H1 (cell line): ENCODE measurements around the gene SMG1. TPM values are rescaled to one million over a fixed set of nuclear protein-coding genes. Genes with fewer than 3 reads are reported as not detected.
"Not testable (repeated sequence)": the region's sequence is repeated elsewhere in the genome, so short reads cannot be mapped to it uniquely, and the experiment has no call there.

Experiments used
- CTCF ChIA-PET: fragments of 300-600 bp; sonication (Branson Sonifier 250); formaldehyde crosslinking; loops from one replicate; lab custom pipeline; 2021; ENCODE audit not compliant: partially characterized antibody; lab: Charles Lee
- POLR2A ChIA-PET: fragments of 300-600 bp; sonication (Branson Sonifier 250); formaldehyde crosslinking; loops from one replicate; lab custom pipeline; 2021; ENCODE audit warnings: inconsistent platforms; ENCODE audit not compliant: partially characterized antibody; lab: Charles Lee
- DNase-seq, 2 experiments: peaks; one replicate each; pipeline versions ENCODE4 v3.0.0 to v3.0.0-alpha.2; 2010 to 2022; ENCODE audit warnings: low spot score in 2 of 2, low read depth in 1 of 2, mixed read lengths in 1 of 2
- FAIRE-seq: peaks from 2 replicates; lab custom pipeline; 2011; peaks lifted over from hg19 to GRCh38; lab: Jason Lieb, UNC
- H2AFZ ChIP-seq: 2 replicates; pipeline ENCODE4 v1.8.1; 2012; ENCODE audit warnings: low read length, inconsistent platforms
- H2AK5ac ChIP-seq: 2 replicates; pipeline ENCODE4 v1.6.1; 2013; ENCODE audit warnings: low read depth, low read length
- H2BK120ac ChIP-seq: replicated peaks from 2 replicates; pipeline ENCODE3; 2013; ENCODE audit warnings: low read depth, low read length, inconsistent platforms
- H2BK12ac ChIP-seq: 2 replicates; pipeline ENCODE4 v1.6.1; 2013; ENCODE audit warnings: low read depth, low read length
- H2BK15ac ChIP-seq: 2 replicates; pipeline ENCODE4 v1.6.1; 2013; ENCODE audit warnings: low read length
- H2BK20ac ChIP-seq: 2 replicates; pipeline ENCODE4 v1.6.1; 2013; ENCODE audit warnings: low read length
- H2BK5ac ChIP-seq: 2 replicates; pipeline ENCODE4 v1.6.1; 2013; ENCODE audit warnings: low read depth, low read length
- H3K14ac ChIP-seq: 2 replicates; pipeline ENCODE4 v1.6.1; 2013; ENCODE audit warnings: inconsistent platforms; ENCODE audit not compliant: insufficient read length
- H3K18ac ChIP-seq: 2 replicates; pipeline ENCODE4 v1.6.1; 2013; ENCODE audit warnings: low read length; ENCODE audit errors: extremely low read depth
- H3K23ac ChIP-seq: 2 replicates; pipeline ENCODE4 v1.6.1; 2013; ENCODE audit warnings: inconsistent platforms; ENCODE audit not compliant: insufficient read length
- H3K23me2 ChIP-seq: 2 replicates; pipeline ENCODE4 v1.6.1; 2013; ENCODE audit warnings: low read depth, low read length
- H3K27ac ChIP-seq: 2 replicates; pipeline ENCODE4 v1.6.1; 2011; ENCODE audit warnings: low read depth, low read length, inconsistent platforms
- H3K27me3 ChIP-seq, 4 experiments: replicated peaks in 1 of 4; 1 replicate in 1 of 4; 2 replicates in 3 of 4; pipeline versions ENCODE4 v1.6.1 to v1.8.1; 2011 to 2013; ENCODE audit warnings: low read length in 3 of 4, mild to moderate bottlenecking in 3 of 4, inconsistent platforms in 2 of 4, mixed read lengths in 2 of 4, moderate library complexity in 1 of 4; ENCODE audit not compliant: control insufficient read depth in 3 of 4, insufficient read depth in 3 of 4; ENCODE audit errors: extremely low read depth in 1 of 4
- H3K36me3 ChIP-seq, 4 experiments: 2 replicates each; pipeline versions ENCODE4 v1.6.1 to v1.8.1; 2011 to 2013; ENCODE audit warnings: mild to moderate bottlenecking in 4 of 4, low read length in 3 of 4, moderate library complexity in 2 of 4, control low read depth in 1 of 4, inconsistent platforms in 1 of 4; ENCODE audit not compliant: insufficient read depth in 4 of 4, control insufficient read depth in 2 of 4
- H3K4ac ChIP-seq: replicated peaks from 2 replicates; pipeline ENCODE3; 2013; ENCODE audit warnings: low read length, low read depth, mixed read lengths, inconsistent platforms; ENCODE audit not compliant: insufficient read length
- H3K4me1 ChIP-seq, 4 experiments: replicated peaks in 1 of 4; 1 replicate in 1 of 4; 2 replicates in 3 of 4; pipeline versions ENCODE4 v1.6.1 to v1.8.1; 2011 to 2013; ENCODE audit warnings: low read length in 3 of 4, inconsistent platforms in 2 of 4, mixed read lengths in 1 of 4; ENCODE audit not compliant: insufficient read depth in 4 of 4, control insufficient read depth in 3 of 4
- H3K4me2 ChIP-seq, 2 experiments: 2 replicates each; pipeline versions ENCODE4 v1.6.1 to v1.8.1; 2011 to 2013; ENCODE audit warnings: low read depth in 2 of 2, low read length in 2 of 2, control low read depth in 1 of 2, inconsistent platforms in 1 of 2, mild to moderate bottlenecking in 1 of 2; ENCODE audit not compliant: insufficient read depth in 1 of 2
- H3K4me3 ChIP-seq, 4 experiments: fragments of 200-600, 300-600 bp in 1 of 4; sonication (generic), shearing (Covaris generic), sonication (Bioruptor Twin) in 1 of 4; 2 replicates each; pipeline versions ENCODE4 v1.5.1 to v1.8.1; 2011 to 2016; ENCODE audit warnings: low read length in 4 of 4, low read depth in 3 of 4, control low read depth in 2 of 4, inconsistent platforms in 2 of 4, mild to moderate bottlenecking in 2 of 4, mixed read lengths in 1 of 4, moderate library complexity in 1 of 4; ENCODE audit not compliant: insufficient read depth in 2 of 4; ENCODE audit errors: extremely low read depth in 1 of 4
- H3K56ac ChIP-seq: replicated peaks from 2 replicates; pipeline ENCODE3; 2013; ENCODE audit warnings: low read depth, mild to moderate bottlenecking, mixed read lengths, low read length, inconsistent platforms; ENCODE audit not compliant: insufficient read length
- H3K79me1 ChIP-seq: 2 replicates; pipeline ENCODE4 v1.6.1; 2013; ENCODE audit warnings: low read depth, low read length, control low read depth
- H3K79me2 ChIP-seq, 2 experiments: 2 replicates each; pipeline versions ENCODE4 v1.6.1 to v1.8.1; 2012 to 2013; ENCODE audit warnings: low read length in 2 of 2, mild to moderate bottlenecking in 2 of 2, inconsistent platforms in 1 of 2; ENCODE audit not compliant: insufficient read depth in 2 of 2, control insufficient read depth in 1 of 2
- H3K9ac ChIP-seq, 4 experiments: replicated peaks in 1 of 4; 1 replicate in 1 of 4; 2 replicates in 3 of 4; pipeline versions ENCODE4 v1.6.1 to v1.8.1; 2011 to 2013; ENCODE audit warnings: low read depth in 3 of 4, low read length in 3 of 4, control low read depth in 2 of 4, mild to moderate bottlenecking in 2 of 4, moderate library complexity in 2 of 4, inconsistent platforms in 1 of 4; ENCODE audit errors: extremely low read depth in 1 of 4
- H3K9me3 ChIP-seq, 2 experiments: 2 replicates each; pipeline versions ENCODE4 v1.6.1 to v1.8.1; 2012 to 2013; ENCODE audit warnings: mild to moderate bottlenecking in 2 of 2, moderate library complexity in 2 of 2, control low read depth in 1 of 2, inconsistent platforms in 1 of 2, low read depth in 1 of 2, low read length in 1 of 2, mixed read lengths in 1 of 2; ENCODE audit not compliant: insufficient read depth in 2 of 2
- H4K20me1 ChIP-seq, 2 experiments: replicated peaks in 1 of 2; 2 replicates each; pipeline versions ENCODE3 to v1.8.1; 2011 to 2013; ENCODE audit warnings: inconsistent platforms in 2 of 2, low read length in 2 of 2, mild to moderate bottlenecking in 1 of 2; ENCODE audit not compliant: insufficient read depth in 2 of 2, control insufficient read depth in 1 of 2
- H4K5ac ChIP-seq: 2 replicates; pipeline ENCODE4 v1.6.1; 2013; ENCODE audit warnings: low read length, low read depth, mixed read lengths, inconsistent platforms; ENCODE audit not compliant: insufficient read length
- H4K8ac ChIP-seq: 2 replicates; pipeline ENCODE4 v1.8.0; 2013; ENCODE audit warnings: mild to moderate bottlenecking, moderate library complexity, low read length, inconsistent platforms; ENCODE audit not compliant: insufficient read depth; ENCODE audit errors: extremely low read depth
- H4K91ac ChIP-seq: replicated peaks from 2 replicates; pipeline ENCODE3; 2013; ENCODE audit warnings: low read length, mixed read lengths, inconsistent platforms; ENCODE audit not compliant: insufficient read length
- WGBS, 2 experiments: shearing (Covaris generic) in 1 of 2; methylation state at CpG; one replicate each; pipeline versions ENCODE4 v1.1.6 to v1.1.7; 2013 to 2015; ENCODE audit warnings: low lambda C conversion rate in 2 of 2, mixed read lengths in 2 of 2, inconsistent platforms in 1 of 2, low coverage in 1 of 2, missing lambda C conversion rate in 1 of 2; ENCODE audit not compliant: insufficient replicate concordance in 2 of 2, insufficient coverage in 1 of 2, insufficient read length in 1 of 2; ENCODE audit errors: extremely low coverage in 1 of 2, missing lambda C conversion rate in 1 of 2; 5-methylcytosine and 5-hydroxymethylcytosine counted together
- polyA plus RNA-seq, 7 experiments: library from polyadenylated mRNA; depleted of rRNA in 3 of 7; stranded (reverse) in 5 of 7; unstranded in 2 of 7; fragments of >200 nt in 5 of 7; fragments of 200-250 nt in 2 of 7; gene quantifications; 1 replicate in 5 of 7; 2 replicates in 1 of 7; 4 replicates in 1 of 7; pipeline versions ENCODE4 v1.2.1 to v1.2.3, GENCODE V29; 2011 to 2013; ENCODE audit warnings: missing spikeins in 2 of 7, mixed read lengths in 2 of 7
- total RNA-seq: library from RNA; stranded (reverse); fragmentation: NEBNext Ultra II Directional; extraction: Animal tissue kit (Norgen Biotek cat#: 25700); gene quantifications from 2 replicates; pipeline ENCODE4 v1.2.1, GENCODE V29; 2021

Gene SMG1
- total and polyA plus RNA-seq, 2 of the 8 experiments (the other 6 are each of a cell fraction or from before 2014, with no cell fraction given), result 14.9 to 90.6 TPM

DNA sequence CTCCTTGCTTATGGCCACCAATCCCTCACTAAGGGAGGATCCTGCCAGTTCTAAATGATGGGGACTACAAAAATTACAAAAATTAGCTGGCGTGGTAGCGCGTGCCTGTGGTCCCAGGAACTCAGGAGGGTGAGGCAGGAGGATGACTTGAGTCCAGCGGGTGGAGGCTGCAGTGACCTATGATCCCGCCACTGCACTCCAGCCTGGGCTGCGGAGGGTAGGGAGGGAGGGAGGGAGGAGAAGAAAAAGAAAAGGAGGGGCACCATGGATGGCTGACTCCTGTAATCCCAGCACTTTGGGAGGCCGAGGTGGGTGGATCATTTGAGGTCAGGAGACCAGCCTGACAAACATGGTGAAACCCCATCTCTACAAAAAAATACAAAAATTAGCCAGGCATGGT is 1.9 kb upstream of the SMG1 start:
- H3K27me3 ChIP-seq, H3K23ac ChIP-seq, H3K4me1 ChIP-seq, H2BK5ac ChIP-seq, H3K4me3 ChIP-seq, H2AFZ ChIP-seq, H2BK12ac ChIP-seq, H2AK5ac ChIP-seq, H3K36me3 ChIP-seq, H3K9ac ChIP-seq, H3K9me3 ChIP-seq, H2BK20ac ChIP-seq, H3K79me1 ChIP-seq, FAIRE-seq, H3K4me2 ChIP-seq, H2BK15ac ChIP-seq, H3K14ac ChIP-seq, POLR2A ChIA-PET, H4K5ac ChIP-seq, H4K8ac ChIP-seq, CTCF ChIA-PET, H3K4ac ChIP-seq, H3K23me2 ChIP-seq, H4K20me1 ChIP-seq, H3K27ac ChIP-seq, H3K18ac ChIP-seq, DNase-seq, H3K56ac ChIP-seq, H4K91ac ChIP-seq, H2BK120ac ChIP-seq: not testable (repeated sequence)
- H3K79me2 ChIP-seq, result peaks cover 12 to 24% of the 10 kb centered on the region in 2 experiments
- 93% methylated on average over 4 of the region's 7 CpGs; no CpG with 5 or more reads in 1 of the 2 experiments for WGBS, 2 experiments
